Loucy (cell line): Measurements from ENCODE around the gene ITGB4.

Source experiments
- EZH2phosphoT487 ChIP-seq: fragments of 200-600 bp; IDR thresholded peaks from 2 replicates; pipeline ENCODE4 v1.6.1; 2018; ENCODE audit warnings: antibody characterized with exemption, mild to moderate bottlenecking, moderate library complexity, borderline replicate concordance
- TF ChIP-seq, protein P1 (sequence below): fragments of 200-600 bp; sonication (generic); conservative IDR thresholded peaks from 2 replicates; pipeline ENCODE4 v1.5.1; 2014; ENCODE audit warnings: mild to moderate bottlenecking, antibody characterized with exemption, low read length

DNA sequence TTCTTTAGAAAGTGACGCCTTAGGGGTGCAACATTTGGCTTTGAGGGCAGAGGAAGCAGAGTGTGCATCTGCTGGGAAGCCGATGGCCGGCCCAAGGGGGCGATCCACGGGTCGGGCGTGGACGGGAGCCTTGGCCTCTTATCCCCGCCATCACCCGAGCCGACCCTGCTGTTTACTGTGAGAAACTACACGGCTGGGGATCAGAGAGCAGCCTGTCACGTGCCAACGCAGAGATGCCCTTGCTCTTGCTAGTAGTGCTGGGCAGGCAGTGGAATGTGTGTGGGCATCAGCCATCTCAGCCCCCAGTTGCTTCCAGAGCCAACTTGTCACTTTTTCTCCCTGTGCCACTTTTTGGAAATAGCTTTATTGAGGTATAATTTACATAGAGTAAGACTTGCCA, 26.7 kb upstream of the ITGB4 start:
- TF ChIP-seq, protein P1, sequence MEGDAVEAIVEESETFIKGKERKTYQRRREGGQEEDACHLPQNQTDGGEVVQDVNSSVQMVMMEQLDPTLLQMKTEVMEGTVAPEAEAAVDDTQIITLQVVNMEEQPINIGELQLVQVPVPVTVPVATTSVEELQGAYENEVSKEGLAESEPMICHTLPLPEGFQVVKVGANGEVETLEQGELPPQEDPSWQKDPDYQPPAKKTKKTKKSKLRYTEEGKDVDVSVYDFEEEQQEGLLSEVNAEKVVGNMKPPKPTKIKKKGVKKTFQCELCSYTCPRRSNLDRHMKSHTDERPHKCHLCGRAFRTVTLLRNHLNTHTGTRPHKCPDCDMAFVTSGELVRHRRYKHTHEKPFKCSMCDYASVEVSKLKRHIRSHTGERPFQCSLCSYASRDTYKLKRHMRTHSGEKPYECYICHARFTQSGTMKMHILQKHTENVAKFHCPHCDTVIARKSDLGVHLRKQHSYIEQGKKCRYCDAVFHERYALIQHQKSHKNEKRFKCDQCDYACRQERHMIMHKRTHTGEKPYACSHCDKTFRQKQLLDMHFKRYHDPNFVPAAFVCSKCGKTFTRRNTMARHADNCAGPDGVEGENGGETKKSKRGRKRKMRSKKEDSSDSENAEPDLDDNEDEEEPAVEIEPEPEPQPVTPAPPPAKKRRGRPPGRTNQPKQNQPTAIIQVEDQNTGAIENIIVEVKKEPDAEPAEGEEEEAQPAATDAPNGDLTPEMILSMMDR: no peak
- no peak for TF ChIP-seq EZH2phosphoT487
